AG20443 (cell line): ENCODE data around the gene BCAS1.
A peak's percentile ranks its signal among the peaks of the same experiment; 100 is the strongest.

Experiments used
- DNase-seq: peaks from one replicate; pipeline ENCODE4 v3.0.0; 2012; ENCODE audit warnings: low spot score, mixed read lengths

Gene BCAS1

GRCh38 chr20:53904261-53904660, 166.1 kb downstream of the BCAS1 start:
- DNase-seq: no peak

GRCh38 chr20:53903652-53903987, 166.8 kb downstream of the BCAS1 start:
- DNase-seq: no peak

- DNase-seq: no peak
These were observed 167.3 kb downstream of the BCAS1 start for GRCh38 chr20:53902968-53903651.

- DNase-seq: no peak
These were observed 168.8 kb downstream of the BCAS1 start for GRCh38 chr20:53901497-53902096.

- peak; percentile 37 for DNase-seq
These were observed 169.3 kb downstream of the BCAS1 start for GRCh38 chr20:53901064-53901463.

GRCh38 chr20:53900380-53900999, 169.9 kb downstream of the BCAS1 start:
- peak; percentile 21 for DNase-seq

GRCh38 chr20:53899351-53900167, 170.8 kb downstream of the BCAS1 start:
- DNase-seq: peak; percentile 55

- no peak for DNase-seq
These were observed 171.8 kb downstream of the BCAS1 start for GRCh38 chr20:53898556-53898931.

GRCh38 chr20:53897884-53898555, 172.4 kb downstream of the BCAS1 start:
- DNase-seq: no peak

- DNase-seq: no peak
These were observed 173.7 kb downstream of the BCAS1 start for GRCh38 chr20:53896647-53897046.

GRCh38 chr20:53896041-53896440, 174.4 kb downstream of the BCAS1 start:
- no peak for DNase-seq

GRCh38 chr20:53895385-53895755, 175.0 kb downstream of the BCAS1 start:
- DNase-seq: no peak

- no peak for DNase-seq
These were observed 175.5 kb downstream of the BCAS1 start for GRCh38 chr20:53894707-53895384.
